ENCODE data around the gene KIF2A.

DNA sequence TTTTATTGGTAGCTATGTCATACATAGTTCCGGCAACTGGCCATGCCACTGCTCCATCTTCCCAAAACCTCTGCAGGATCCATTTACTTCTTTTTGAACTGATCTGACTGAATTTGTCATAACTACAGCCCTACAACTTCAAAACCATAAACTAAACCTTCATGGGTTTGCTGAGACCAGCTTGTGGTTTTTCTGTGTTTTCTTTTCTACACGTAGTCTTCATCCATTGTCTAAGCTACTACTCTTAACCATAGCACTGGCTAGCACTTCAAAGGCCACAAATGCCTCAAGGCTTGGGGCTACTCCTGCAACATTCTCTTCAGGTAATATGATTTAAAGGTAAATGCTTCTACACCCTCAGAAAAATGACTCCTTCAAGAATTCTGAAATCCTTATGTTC lies 9.0 kb upstream of the KIF2A start:
- TF ChIP-seq, protein P1, sequence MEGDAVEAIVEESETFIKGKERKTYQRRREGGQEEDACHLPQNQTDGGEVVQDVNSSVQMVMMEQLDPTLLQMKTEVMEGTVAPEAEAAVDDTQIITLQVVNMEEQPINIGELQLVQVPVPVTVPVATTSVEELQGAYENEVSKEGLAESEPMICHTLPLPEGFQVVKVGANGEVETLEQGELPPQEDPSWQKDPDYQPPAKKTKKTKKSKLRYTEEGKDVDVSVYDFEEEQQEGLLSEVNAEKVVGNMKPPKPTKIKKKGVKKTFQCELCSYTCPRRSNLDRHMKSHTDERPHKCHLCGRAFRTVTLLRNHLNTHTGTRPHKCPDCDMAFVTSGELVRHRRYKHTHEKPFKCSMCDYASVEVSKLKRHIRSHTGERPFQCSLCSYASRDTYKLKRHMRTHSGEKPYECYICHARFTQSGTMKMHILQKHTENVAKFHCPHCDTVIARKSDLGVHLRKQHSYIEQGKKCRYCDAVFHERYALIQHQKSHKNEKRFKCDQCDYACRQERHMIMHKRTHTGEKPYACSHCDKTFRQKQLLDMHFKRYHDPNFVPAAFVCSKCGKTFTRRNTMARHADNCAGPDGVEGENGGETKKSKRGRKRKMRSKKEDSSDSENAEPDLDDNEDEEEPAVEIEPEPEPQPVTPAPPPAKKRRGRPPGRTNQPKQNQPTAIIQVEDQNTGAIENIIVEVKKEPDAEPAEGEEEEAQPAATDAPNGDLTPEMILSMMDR (IDR thresholded peaks at IDR 0.05; ENCODE audit: extremely low read depth in 1 of 2, insufficient read depth in 1 of 2, low read depth in 1 of 2, low read length in 2 of 2): no peak
- no peak for TF ChIP-seq EZH2 (IDR thresholded peaks at IDR 0.05; ENCODE audit: borderline replicate concordance, low read depth, low read length, severe bottlenecking)
- no peak for TF ChIP-seq POLR2A (IDR thresholded peaks at IDR 0.05; ENCODE audit: low read depth, low read length)
- no peak for TF ChIP-seq POLR2AphosphoS5 (IDR thresholded peaks at IDR 0.05; ENCODE audit: insufficient read depth, low read depth, low read length)
- TF ChIP-seq JUN (IDR thresholded peaks at IDR 0.05; ENCODE audit: borderline replicate concordance, insufficient read depth, insufficient read length, low read depth): no peak
- TF ChIP-seq FOS (IDR thresholded peaks at IDR 0.05; ENCODE audit: borderline replicate concordance, insufficient read depth, low read length): no peak
- no peak for TF ChIP-seq GATA2 (IDR thresholded peaks at IDR 0.05; ENCODE audit: insufficient read depth, insufficient read length, low read depth, low read length)
- TF ChIP-seq, protein P2, sequence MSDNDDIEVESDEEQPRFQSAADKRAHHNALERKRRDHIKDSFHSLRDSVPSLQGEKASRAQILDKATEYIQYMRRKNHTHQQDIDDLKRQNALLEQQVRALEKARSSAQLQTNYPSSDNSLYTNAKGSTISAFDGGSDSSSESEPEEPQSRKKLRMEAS (IDR thresholded peaks at IDR 0.05; ENCODE audit: insufficient read depth, insufficient read length): no peak
- no peak for TF ChIP-seq MYC (IDR thresholded peaks at IDR 0.05; ENCODE audit: low read depth, low read length)

Data from endothelial cell of umbilical vein (primary cell).